Measurements from ENCODE around the gene SYT14. TPM values are rescaled to one million over a fixed set of nuclear protein-coding genes. Genes with fewer than 3 reads are reported as not detected.

Gene SYT14
- total RNA-seq, 1 donor from 2014 or later = 16.1 TPM

DNA sequence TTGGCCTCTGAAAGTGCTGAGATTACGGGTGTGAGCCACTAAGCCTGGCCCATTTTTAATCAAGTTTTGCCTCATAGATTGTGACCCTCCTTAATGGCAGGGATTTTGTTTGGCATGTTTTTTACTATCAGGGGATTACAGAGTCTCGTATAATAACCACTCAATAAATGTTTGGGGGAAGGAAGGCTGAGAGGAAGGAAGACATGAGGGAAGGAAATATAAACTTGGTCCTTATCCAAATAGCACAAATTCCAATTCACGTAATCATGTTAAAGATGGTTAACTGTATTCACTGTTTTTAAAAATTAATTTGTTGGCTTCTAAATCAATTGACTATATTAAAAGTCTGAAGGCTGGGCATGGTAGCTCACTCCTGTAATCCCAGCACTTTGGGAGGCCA, 263.7 kb downstream of the SYT14 start:
- Histone ChIP-seq H4K20me1 (ENCODE audit: low read depth) (no peaks in the 10 kb centered on the region), H3K79me2 (ENCODE audit: low read depth) (no peaks in the 10 kb centered on the region), H3K9ac (no peak overlapping the region), H3K27me3 (no peaks in the 10 kb centered on the region), H2AFZ (replicated peaks) (no peak overlapping the region), H3K27ac (no peak overlapping the region), H3K4me3 (no peak overlapping the region), H3K4me1 (no peaks in the 10 kb centered on the region), H3K9me3 (ENCODE audit: low read depth) (no peaks in the 10 kb centered on the region), H3K4me2 (no peak overlapping the region), H3F3A (ENCODE audit: low read depth) (no peaks in the 10 kb centered on the region), H3K36me3 (no peaks in the 10 kb centered on the region)
- no peak for DNase-seq (ENCODE audit: low spot score)
- H3K4me1 Mint-ChIP-seq = peaks cover 2% of the 10 kb centered on the region
- H3K27ac Mint-ChIP-seq = no peak overlapping the region
- H3K36me3 Mint-ChIP-seq = no peaks in the 10 kb centered on the region
- peaks cover 2% of the 10 kb centered on the region for H3K27me3 Mint-ChIP-seq (ENCODE audit: insufficient read depth, low read depth)
- no peak for TF ChIP-seq EZH2 (IDR thresholded peaks at IDR 0.05)
- TF ChIP-seq EZH2phosphoT487 (IDR thresholded peaks at IDR 0.05) = no peak
- TF ChIP-seq, protein P1, sequence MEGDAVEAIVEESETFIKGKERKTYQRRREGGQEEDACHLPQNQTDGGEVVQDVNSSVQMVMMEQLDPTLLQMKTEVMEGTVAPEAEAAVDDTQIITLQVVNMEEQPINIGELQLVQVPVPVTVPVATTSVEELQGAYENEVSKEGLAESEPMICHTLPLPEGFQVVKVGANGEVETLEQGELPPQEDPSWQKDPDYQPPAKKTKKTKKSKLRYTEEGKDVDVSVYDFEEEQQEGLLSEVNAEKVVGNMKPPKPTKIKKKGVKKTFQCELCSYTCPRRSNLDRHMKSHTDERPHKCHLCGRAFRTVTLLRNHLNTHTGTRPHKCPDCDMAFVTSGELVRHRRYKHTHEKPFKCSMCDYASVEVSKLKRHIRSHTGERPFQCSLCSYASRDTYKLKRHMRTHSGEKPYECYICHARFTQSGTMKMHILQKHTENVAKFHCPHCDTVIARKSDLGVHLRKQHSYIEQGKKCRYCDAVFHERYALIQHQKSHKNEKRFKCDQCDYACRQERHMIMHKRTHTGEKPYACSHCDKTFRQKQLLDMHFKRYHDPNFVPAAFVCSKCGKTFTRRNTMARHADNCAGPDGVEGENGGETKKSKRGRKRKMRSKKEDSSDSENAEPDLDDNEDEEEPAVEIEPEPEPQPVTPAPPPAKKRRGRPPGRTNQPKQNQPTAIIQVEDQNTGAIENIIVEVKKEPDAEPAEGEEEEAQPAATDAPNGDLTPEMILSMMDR (IDR thresholded peaks at IDR 0.05) = no peak
- no peaks in the 10 kb centered on the region for H3K9me3 Mint-ChIP-seq
- H3K4me3 Mint-ChIP-seq = no peak overlapping the region

- no peak overlapping the region for H3K4me2 ChIP-seq
- no peaks in the 10 kb centered on the region for H3K79me2 ChIP-seq (ENCODE audit: low read depth)
- H3K4me1 ChIP-seq = no peaks in the 10 kb centered on the region
- H3F3A ChIP-seq (ENCODE audit: low read depth) = no peaks in the 10 kb centered on the region
- Mint-ChIP-seq H3K4me1 (peaks cover 2% of the 10 kb centered on the region), H3K36me3 (no peaks in the 10 kb centered on the region), H3K27ac (no peak overlapping the region), H3K9me3 (no peaks in the 10 kb centered on the region), H3K4me3 (no peak overlapping the region), H3K27me3 (ENCODE audit: insufficient read depth, low read depth) (no peaks in the 10 kb centered on the region)
- TF ChIP-seq EZH2 (IDR thresholded peaks at IDR 0.05) = no peak
- TF ChIP-seq, protein P1 (IDR thresholded peaks at IDR 0.05) = no peak
- no peak for TF ChIP-seq EZH2phosphoT487 (IDR thresholded peaks at IDR 0.05)
- H3K9me3 ChIP-seq (ENCODE audit: low read depth) = no peaks in the 10 kb centered on the region
- H3K9ac ChIP-seq = no peak overlapping the region
- no peaks in the 10 kb centered on the region for H3K27me3 ChIP-seq
- no peaks in the 10 kb centered on the region for H3K36me3 ChIP-seq
- no peak overlapping the region for H3K4me3 ChIP-seq
- no peak overlapping the region for H3K27ac ChIP-seq
- H2AFZ ChIP-seq (replicated peaks) = no peak overlapping the region
- no peaks in the 10 kb centered on the region for H4K20me1 ChIP-seq (ENCODE audit: low read depth)
- DNase-seq (ENCODE audit: low spot score) = no peak
Observed at GRCh38 chr1:210207597-210208450, 269.8 kb downstream of the SYT14 start.

GRCh38 chr1:210213335-210213734, 275.3 kb downstream of the SYT14 start:
- no peaks in the 10 kb centered on the region for H3K36me3 ChIP-seq
- H3K4me3 ChIP-seq = no peak overlapping the region
- H3K9me3 Mint-ChIP-seq = no peaks in the 10 kb centered on the region
- H3K4me1 Mint-ChIP-seq = no peaks in the 10 kb centered on the region
- no peaks in the 10 kb centered on the region for H3K4me1 ChIP-seq
- peaks cover 4% of the 10 kb centered on the region for H3K27me3 Mint-ChIP-seq (ENCODE audit: insufficient read depth, low read depth)
- no peaks in the 10 kb centered on the region for H3K79me2 ChIP-seq (ENCODE audit: low read depth)
- H3K36me3 Mint-ChIP-seq = no peaks in the 10 kb centered on the region
- no peak overlapping the region for H3K4me3 Mint-ChIP-seq
- H3K4me2 ChIP-seq = no peak overlapping the region
- DNase-seq (ENCODE audit: low spot score) = no peak
- H3K27ac Mint-ChIP-seq = no peak overlapping the region
- H3F3A ChIP-seq (ENCODE audit: low read depth) = no peaks in the 10 kb centered on the region
- no peak overlapping the region for H3K9ac ChIP-seq
- TF ChIP-seq, protein P1 (IDR thresholded peaks at IDR 0.05) = no peak
- no peak for TF ChIP-seq EZH2phosphoT487 (IDR thresholded peaks at IDR 0.05)
- H3K27ac ChIP-seq = no peak overlapping the region
- H3K27me3 ChIP-seq = no peaks in the 10 kb centered on the region
- no peak overlapping the region for H2AFZ ChIP-seq (replicated peaks)
- no peaks in the 10 kb centered on the region for H4K20me1 ChIP-seq (ENCODE audit: low read depth)
- H3K9me3 ChIP-seq (ENCODE audit: low read depth) = no peaks in the 10 kb centered on the region

All from neural progenitor cell (in vitro differentiated cells).